SH-SY5Y (cell line): ENCODE results near the gene RFK.

ENCODE experiments used
- GATA2 ChIP-seq: IDR thresholded peaks from 2 replicates; pipeline ENCODE4 v1.6.1; 2011; ENCODE audit warnings: mild to moderate bottlenecking, low read depth, low read length
- GATA3 ChIP-seq: IDR thresholded peaks from 2 replicates; pipeline ENCODE4 v1.6.1; 2011; ENCODE audit warnings: low read depth, mild to moderate bottlenecking, low read length, moderate library complexity

- no peak for TF ChIP-seq GATA3
- TF ChIP-seq GATA2, result no peak
Measured at GRCh38 chr9:76359365-76359764, 34.9 kb downstream of the RFK start.
